GM19238 (cell line): ENCODE results near the gene EFCAB6.

ENCODE experiments used
- DNase-seq: peaks from one replicate; pipeline ENCODE4 v3.0.0; 2011; ENCODE audit warnings: low spot score; ENCODE audit not compliant: insufficient read length

EFCAB6 gene

GRCh38 chr22:43532301-43533155, 279.6 kb downstream of the EFCAB6 start:
- no peak for DNase-seq

- no peak for DNase-seq
Measured at GRCh38 chr22:43531651-43532050, 280.5 kb downstream of the EFCAB6 start.

- DNase-seq = no peak
Measured at GRCh38 chr22:43530349-43531201, 281.5 kb downstream of the EFCAB6 start.

- no peak for DNase-seq
Measured at GRCh38 chr22:43529934-43530333, 282.2 kb downstream of the EFCAB6 start.

- no peak for DNase-seq
Measured at GRCh38 chr22:43529461-43529860, 282.6 kb downstream of the EFCAB6 start.

GRCh38 chr22:43528601-43529360, 283.3 kb downstream of the EFCAB6 start:
- no peak for DNase-seq

- DNase-seq = no peak
Measured at GRCh38 chr22:43526946-43527345, 285.2 kb downstream of the EFCAB6 start.

GRCh38 chr22:43526117-43526655, 285.9 kb downstream of the EFCAB6 start:
- DNase-seq = no peak

- no peak for DNase-seq
Measured at GRCh38 chr22:43521716-43522115, 290.4 kb downstream of the EFCAB6 start.

- DNase-seq = peak; percentile 24
Measured at GRCh38 chr22:43520632-43521039, 291.5 kb downstream of the EFCAB6 start.

- no peak for DNase-seq
Measured at GRCh38 chr22:43516996-43517635, 295.0 kb downstream of the EFCAB6 start.

GRCh38 chr22:43516386-43516785, 295.7 kb downstream of the EFCAB6 start:
- DNase-seq = no peak

- no peak for DNase-seq
Measured at GRCh38 chr22:43515902-43516301, 296.2 kb downstream of the EFCAB6 start.

GRCh38 chr22:43515411-43515810, 296.7 kb downstream of the EFCAB6 start:
- no peak for DNase-seq

GRCh38 chr22:43514476-43515157, 297.5 kb downstream of the EFCAB6 start:
- DNase-seq = no peak

GRCh38 chr22:43512279-43512678, 299.8 kb downstream of the EFCAB6 start:
- DNase-seq = no peak

- no peak for DNase-seq
Measured at GRCh38 chr22:43511276-43511910, 300.7 kb downstream of the EFCAB6 start.

- no peak for DNase-seq
Measured at GRCh38 chr22:43510281-43511070, 301.6 kb downstream of the EFCAB6 start.

GRCh38 chr22:43509337-43509736, 302.8 kb downstream of the EFCAB6 start:
- no peak for DNase-seq
